ENCODE results near the gene MMP17. TPM values are rescaled to one million over a fixed set of nuclear protein-coding genes. Genes with fewer than 3 reads are reported as not detected.

Gene MMP17
- total RNA-seq, 2 experiments from 2014 or later = 0.17 to 0.27 TPM

DNA sequence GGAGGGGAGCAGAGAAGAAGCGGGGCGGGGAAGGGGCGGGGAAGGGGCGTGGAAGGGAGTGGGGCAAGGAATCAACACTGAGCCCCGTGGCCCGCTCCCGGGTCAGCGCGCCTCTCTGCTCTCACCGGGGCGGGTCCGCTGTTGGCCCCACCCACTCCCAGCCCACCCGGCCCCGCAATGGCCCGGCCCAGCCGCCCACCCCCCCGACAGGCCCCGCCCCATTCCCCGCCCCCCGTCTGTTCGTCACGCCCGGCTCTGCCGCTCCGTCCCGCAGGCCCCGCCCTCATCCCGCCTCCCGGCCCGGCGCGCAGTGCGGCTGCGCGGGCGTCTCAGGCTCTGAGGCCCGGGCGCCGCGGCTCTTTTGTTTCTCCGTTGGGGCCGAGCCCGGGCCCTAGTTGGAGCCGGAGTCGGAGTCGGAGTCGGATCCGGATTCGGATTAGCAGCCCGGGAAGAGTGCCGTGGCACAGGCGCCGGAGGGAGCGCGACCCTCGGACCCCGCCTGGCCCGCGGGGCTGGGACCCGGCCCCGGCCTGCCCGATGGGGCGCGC, 66.2 kb downstream of the MMP17 start, which contains the start of gene ULK1:
ULK1 (plus strand) TSS at position 310 of the 548 bp plus-strand sequence. CDS start 380 bp downstream, outside the sequence.
- TF ChIP-seq, protein P1, sequence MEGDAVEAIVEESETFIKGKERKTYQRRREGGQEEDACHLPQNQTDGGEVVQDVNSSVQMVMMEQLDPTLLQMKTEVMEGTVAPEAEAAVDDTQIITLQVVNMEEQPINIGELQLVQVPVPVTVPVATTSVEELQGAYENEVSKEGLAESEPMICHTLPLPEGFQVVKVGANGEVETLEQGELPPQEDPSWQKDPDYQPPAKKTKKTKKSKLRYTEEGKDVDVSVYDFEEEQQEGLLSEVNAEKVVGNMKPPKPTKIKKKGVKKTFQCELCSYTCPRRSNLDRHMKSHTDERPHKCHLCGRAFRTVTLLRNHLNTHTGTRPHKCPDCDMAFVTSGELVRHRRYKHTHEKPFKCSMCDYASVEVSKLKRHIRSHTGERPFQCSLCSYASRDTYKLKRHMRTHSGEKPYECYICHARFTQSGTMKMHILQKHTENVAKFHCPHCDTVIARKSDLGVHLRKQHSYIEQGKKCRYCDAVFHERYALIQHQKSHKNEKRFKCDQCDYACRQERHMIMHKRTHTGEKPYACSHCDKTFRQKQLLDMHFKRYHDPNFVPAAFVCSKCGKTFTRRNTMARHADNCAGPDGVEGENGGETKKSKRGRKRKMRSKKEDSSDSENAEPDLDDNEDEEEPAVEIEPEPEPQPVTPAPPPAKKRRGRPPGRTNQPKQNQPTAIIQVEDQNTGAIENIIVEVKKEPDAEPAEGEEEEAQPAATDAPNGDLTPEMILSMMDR (IDR thresholded peaks at IDR 0.05) = no peak
- CTCF ChIA-PET = no interaction called here
- H3K27ac Mint-ChIP-seq = peak within 1 kb of the TSS; percentile 88

DNA sequence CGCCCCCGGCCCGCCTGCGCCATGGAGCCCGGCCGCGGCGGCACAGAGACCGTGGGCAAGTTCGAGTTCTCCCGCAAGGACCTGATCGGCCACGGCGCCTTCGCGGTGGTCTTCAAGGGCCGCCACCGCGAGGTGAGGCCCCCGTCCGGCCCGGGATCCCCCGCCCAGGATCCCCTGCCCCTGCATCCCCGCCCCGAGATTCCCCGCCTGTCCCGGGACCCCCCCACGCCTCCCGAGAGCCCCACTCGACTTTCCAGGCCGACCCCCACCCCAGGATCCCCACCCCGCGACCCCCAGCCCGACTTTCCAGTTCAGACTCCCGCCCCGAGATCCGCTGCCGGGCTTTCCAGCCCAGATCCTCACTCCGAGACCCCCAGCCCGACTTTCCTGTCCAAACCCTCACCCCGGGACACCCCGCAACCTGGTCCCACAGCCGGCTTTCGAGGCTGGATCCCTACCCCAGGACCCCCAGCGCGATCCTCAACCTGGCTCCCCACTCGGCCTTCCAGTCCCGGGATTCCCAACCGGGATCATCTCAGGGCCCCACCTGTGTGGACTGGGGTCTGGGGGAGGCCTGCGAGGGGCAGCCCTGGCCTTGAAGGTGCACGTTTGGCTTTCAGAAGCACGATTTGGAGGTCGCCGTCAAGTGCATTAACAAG, 66.9 kb downstream of the MMP17 start:
- Histone ChIP-seq H3K4me3 (ENCODE audit: low read length) (peak overlapping the region; percentile 71), H3K9me3 (ENCODE audit: control insufficient read depth in 1 of 2, insufficient read depth in 1 of 2, low read length in 2 of 2) (no peaks in the 10 kb centered on the region), H3K36me3 (ENCODE audit: insufficient read depth, low read length) (no peaks in the 10 kb centered on the region), H3K4me1 (ENCODE audit: insufficient read depth, low read length) (peaks cover 31% of the 10 kb centered on the region), H3K27me3 (ENCODE audit: control insufficient read depth in 1 of 2, insufficient read depth in 2 of 2, low read length in 2 of 2) (no peaks in the 10 kb centered on the region), H3K27ac (ENCODE audit: low read depth in 1 of 2, low read length in 2 of 2) (no peak overlapping the region)
- peaks cover 9% of the 10 kb centered on the region for H3K36me3 Mint-ChIP-seq (ENCODE audit: low read depth)
- H3K27me3 Mint-ChIP-seq = no peaks in the 10 kb centered on the region
- H3K4me3 Mint-ChIP-seq = peak overlapping the region; percentile 93
- intact Hi-C loops (cut with DNase I, micrococcal nuclease) = loop anchor here (1.0 to 5.0 kb wide), 5 partner anchors 34 to 187 kb away; partner anchors contain the start of genes PUS1 (in 2 of the 2), EP400 (in 1 of the 2) and SFSWAP (in 1 of the 2)
- H3K9me3 Mint-ChIP-seq = no peaks in the 10 kb centered on the region
- ChIA-PET CTCF (no interaction called here), POLR2A (no interaction called here)
- peaks cover 25% of the 10 kb centered on the region for H3K4me1 Mint-ChIP-seq (ENCODE audit: low read depth)
- peak in 1 of 14 experiments; percentile 46 for DNase-seq
- no peak for ATAC-seq (ENCODE audit: poor library complexity)
- TF ChIP-seq, protein P1 (IDR thresholded peaks at IDR 0.05) = no peak
- H3K27ac Mint-ChIP-seq = peak overlapping the region; percentile 88

More for the DNA sequence above, 66.2 kb downstream of the MMP17 start, which contains the start of gene ULK1:
- DNase-seq (peak; percentile 83 to 96 (median 92)), ATAC-seq (ENCODE audit: poor library complexity) (peak; percentile 82)
- H3K27ac ChIP-seq (ENCODE audit: low read depth in 1 of 2, low read length in 2 of 2) = peak within 1 kb of the TSS in 1 of 2 donors; percentile 13
- H3K4me1 Mint-ChIP-seq (ENCODE audit: low read depth) = peaks cover 25% of the 10 kb centered on the region
- H3K27me3 Mint-ChIP-seq = no peaks in the 10 kb centered on the region
- H3K4me3 Mint-ChIP-seq = peak within 1 kb of the TSS; percentile 93
- peaks cover 31% of the 10 kb centered on the region for H3K4me1 ChIP-seq (ENCODE audit: insufficient read depth, low read length)
- POLR2A ChIA-PET = no interaction called here
- H3K36me3 ChIP-seq (ENCODE audit: insufficient read depth, low read length) = no peaks in the 10 kb centered on the region
- no peaks in the 10 kb centered on the region for H3K9me3 ChIP-seq (ENCODE audit: control insufficient read depth in 1 of 2, insufficient read depth in 1 of 2, low read length in 2 of 2)
- intact Hi-C loops (cut with DNase I, micrococcal nuclease) = loop anchor here (1.0 to 5.0 kb wide), 4 partner anchors 34 to 188 kb away; partner anchors contain the start of genes EP400 (in 1 of the 2), PUS1 (in 1 of the 2) and SFSWAP (in 1 of the 2)
- peak within 1 kb of the TSS; percentile 71 for H3K4me3 ChIP-seq (ENCODE audit: low read length)
- no peaks in the 10 kb centered on the region for H3K27me3 ChIP-seq (ENCODE audit: control insufficient read depth in 1 of 2, insufficient read depth in 2 of 2, low read length in 2 of 2)
- no peaks in the 10 kb centered on the region for H3K9me3 Mint-ChIP-seq
- peaks cover 9% of the 10 kb centered on the region for H3K36me3 Mint-ChIP-seq (ENCODE audit: low read depth)

- ATAC-seq (ENCODE audit: poor library complexity) = peak; percentile 26
- POLR2A ChIA-PET = no interaction called here
These were observed 67.5 kb downstream of the MMP17 start for GRCh38 chr12:131895640-131896079.

More at GRCh38 chr12:131895640-131896079, 67.5 kb downstream of the MMP17 start:
- Mint-ChIP-seq H3K27ac (peak overlapping the region; percentile 88), H3K4me3 (peak overlapping the region; percentile 93), H3K27me3 (no peaks in the 10 kb centered on the region), H3K36me3 (ENCODE audit: low read depth) (peaks cover 9% of the 10 kb centered on the region), H3K4me1 (ENCODE audit: low read depth) (peaks cover 25% of the 10 kb centered on the region), H3K9me3 (no peaks in the 10 kb centered on the region)
- Histone ChIP-seq H3K27ac (ENCODE audit: low read depth in 1 of 2, low read length in 2 of 2) (peak overlapping the region in 1 of 2 donors; percentile 55), H3K27me3 (ENCODE audit: control insufficient read depth in 1 of 2, insufficient read depth in 2 of 2, low read length in 2 of 2) (no peaks in the 10 kb centered on the region), H3K36me3 (ENCODE audit: insufficient read depth, low read length) (no peaks in the 10 kb centered on the region), H3K4me1 (ENCODE audit: insufficient read depth, low read length) (peaks cover 31% of the 10 kb centered on the region), H3K9me3 (ENCODE audit: control insufficient read depth in 1 of 2, insufficient read depth in 1 of 2, low read length in 2 of 2) (no peaks in the 10 kb centered on the region), H3K4me3 (ENCODE audit: low read length) (peak overlapping the region; percentile 71)
- TF ChIP-seq, protein P1 (IDR thresholded peaks at IDR 0.05) = no peak
- peak in 6 of 14 experiments; percentile 12 to 48 (median 25) for DNase-seq
- intact Hi-C loops (cut with DNase I, micrococcal nuclease) = loop anchor here (1.0 to 2.0 kb wide), 3 partner anchors 33 to 54 kb away; partner anchors contain the start of genes PUS1 (in 2 of the 2) and EP400 (in 1 of the 2)
- CTCF ChIA-PET = no interaction called here
